ENCODE results near the gene SUSD4. TPM values are rescaled to one million over a fixed set of nuclear protein-coding genes. Genes with fewer than 3 reads are reported as not detected.

Gene SUSD4
- total and polyA plus RNA-seq, 2 donors (not counting 3 experiments of a cell fraction or from before 2014, with no cell fraction given), result not detected

DNA sequence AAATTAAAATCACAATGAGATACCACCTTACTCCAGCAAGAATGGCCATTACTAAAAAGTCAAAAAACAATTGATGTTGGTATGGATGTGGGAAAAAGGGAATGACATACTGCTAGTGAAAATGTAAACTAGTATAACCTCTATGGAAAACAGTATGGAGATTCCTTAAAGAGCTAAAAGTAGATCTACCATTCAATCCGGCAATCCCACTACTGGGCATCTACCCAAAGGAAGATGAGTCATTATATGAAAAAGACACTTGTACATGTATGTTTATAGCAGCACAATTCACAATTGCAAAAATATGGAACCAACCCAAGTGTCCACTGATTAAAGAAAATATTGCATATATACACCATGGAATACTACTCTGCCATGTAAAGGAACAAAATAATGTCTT is 37.2 kb downstream of the SUSD4 start:
- no peak overlapping the region for H3K27ac ChIP-seq (ENCODE audit: insufficient read depth, low read depth, low read length)
- dilution Hi-C loops (cut with MboI; ENCODE audit: extremely low pct_ligation_motif_present, low sequenced_read_pairs) (no loop called here), intact Hi-C loops (cut with micrococcal nuclease) (no loop called here)
- H2AFZ ChIP-seq (ENCODE audit: low read depth, low read length), result no peak overlapping the region
- POLR2A ChIA-PET, result no interaction called here
- no peaks in the 10 kb centered on the region for H3K27me3 ChIP-seq (ENCODE audit: control insufficient read depth in 2 of 2, insufficient read depth in 2 of 2, low read length in 2 of 2)
- no peaks in the 10 kb centered on the region for H4K20me1 ChIP-seq (replicated peaks; ENCODE audit: control insufficient read depth, extremely low read depth, insufficient read depth, low read length)
- CTCF ChIA-PET, result interaction anchor here (0.8 kb wide), 1 partner anchor 203 kb away, joined by 3 read pairs; no protein-coding TSS in a partner anchor
- TF ChIP-seq MYC (IDR thresholded peaks at IDR 0.05; ENCODE audit: low read depth, low read length), result no peak
- TF ChIP-seq POLR2A (IDR thresholded peaks at IDR 0.05; ENCODE audit: low read depth, low read length), result no peak
- no peak for TF ChIP-seq JUN (IDR thresholded peaks at IDR 0.05; ENCODE audit: borderline replicate concordance, insufficient read depth, insufficient read length, low read depth)
- no peak for TF ChIP-seq EZH2 (IDR thresholded peaks at IDR 0.05; ENCODE audit: borderline replicate concordance, low read depth, low read length, severe bottlenecking)
- TF ChIP-seq, protein P1, sequence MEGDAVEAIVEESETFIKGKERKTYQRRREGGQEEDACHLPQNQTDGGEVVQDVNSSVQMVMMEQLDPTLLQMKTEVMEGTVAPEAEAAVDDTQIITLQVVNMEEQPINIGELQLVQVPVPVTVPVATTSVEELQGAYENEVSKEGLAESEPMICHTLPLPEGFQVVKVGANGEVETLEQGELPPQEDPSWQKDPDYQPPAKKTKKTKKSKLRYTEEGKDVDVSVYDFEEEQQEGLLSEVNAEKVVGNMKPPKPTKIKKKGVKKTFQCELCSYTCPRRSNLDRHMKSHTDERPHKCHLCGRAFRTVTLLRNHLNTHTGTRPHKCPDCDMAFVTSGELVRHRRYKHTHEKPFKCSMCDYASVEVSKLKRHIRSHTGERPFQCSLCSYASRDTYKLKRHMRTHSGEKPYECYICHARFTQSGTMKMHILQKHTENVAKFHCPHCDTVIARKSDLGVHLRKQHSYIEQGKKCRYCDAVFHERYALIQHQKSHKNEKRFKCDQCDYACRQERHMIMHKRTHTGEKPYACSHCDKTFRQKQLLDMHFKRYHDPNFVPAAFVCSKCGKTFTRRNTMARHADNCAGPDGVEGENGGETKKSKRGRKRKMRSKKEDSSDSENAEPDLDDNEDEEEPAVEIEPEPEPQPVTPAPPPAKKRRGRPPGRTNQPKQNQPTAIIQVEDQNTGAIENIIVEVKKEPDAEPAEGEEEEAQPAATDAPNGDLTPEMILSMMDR (IDR thresholded peaks at IDR 0.05; ENCODE audit: extremely low read depth in 1 of 2, insufficient read depth in 1 of 2, low read depth in 1 of 2, low read length in 2 of 2), result no peak
- no peak for TF ChIP-seq FOS (IDR thresholded peaks at IDR 0.05; ENCODE audit: borderline replicate concordance, insufficient read depth, low read length)
- TF ChIP-seq, protein P2, sequence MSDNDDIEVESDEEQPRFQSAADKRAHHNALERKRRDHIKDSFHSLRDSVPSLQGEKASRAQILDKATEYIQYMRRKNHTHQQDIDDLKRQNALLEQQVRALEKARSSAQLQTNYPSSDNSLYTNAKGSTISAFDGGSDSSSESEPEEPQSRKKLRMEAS (IDR thresholded peaks at IDR 0.05; ENCODE audit: insufficient read depth, insufficient read length), result no peak
- no peak for TF ChIP-seq POLR2AphosphoS5 (IDR thresholded peaks at IDR 0.05; ENCODE audit: insufficient read depth, low read depth, low read length)
- TF ChIP-seq GATA2 (IDR thresholded peaks at IDR 0.05; ENCODE audit: insufficient read depth, insufficient read length, low read depth, low read length), result no peak
- no peak for DNase-seq (ENCODE audit: low read depth, low spot score)
- no peaks in the 10 kb centered on the region for H3K9me3 ChIP-seq (replicated peaks; ENCODE audit: control insufficient read depth, insufficient read depth, low read length)
- no peaks in the 10 kb centered on the region for H3K9me1 ChIP-seq (replicated peaks; ENCODE audit: control insufficient read depth, extremely low read depth, insufficient read depth, low read length)
- FAIRE-seq, result no peak
- no peaks in the 10 kb centered on the region for H3K36me3 ChIP-seq (ENCODE audit: control insufficient read depth in 2 of 2, extremely low read depth in 1 of 2, insufficient read depth in 2 of 2, low read length in 2 of 2)
- BruUV-seq (replicated peaks), result no TSS peak
- no peaks in the 10 kb centered on the region for H3K4me1 ChIP-seq (ENCODE audit: control insufficient read depth, extremely low read depth, insufficient read depth, low read length)
- no peak overlapping the region for H3K4me2 ChIP-seq (ENCODE audit: insufficient read depth, low read length)
- H3K9ac ChIP-seq (replicated peaks; ENCODE audit: extremely low read depth, insufficient read depth, low read length), result no peak overlapping the region
- H3K4me3 ChIP-seq (replicated peaks in 1 of 3; ENCODE audit: insufficient read depth in 1 of 3, low read depth in 1 of 3, low read length in 3 of 3), result no peak overlapping the region
- no peaks in the 10 kb centered on the region for H3K79me2 ChIP-seq (ENCODE audit: control insufficient read depth, insufficient read depth, low read length)
